Ovary (tissue), 3 donors: ENCODE measurements around the gene ENAH.

Experiments
- POLR2A ChIP-seq: fragments of 450-650 bp; IDR thresholded peaks from one replicate; pipeline ENCODE4 v1.6.1; 2017; ENCODE audit warnings: antibody characterized with exemption, mild to moderate bottlenecking, moderate library complexity
- TF ChIP-seq, protein P1 (sequence below), 3 donors: fragments of 450-650 bp in 2 of 3; fragments of 200-600 bp in 1 of 3; IDR thresholded peaks; one replicate each; pipeline versions ENCODE4 v1.5.1 to v1.8.0; 2016 to 2022; ENCODE audit warnings: antibody characterized with exemption in 3 of 3, mild to moderate bottlenecking in 1 of 3
- donor health status: DM: no; HTN: no; CAD: no.

- TF ChIP-seq POLR2A: no peak
- TF ChIP-seq, protein P1, sequence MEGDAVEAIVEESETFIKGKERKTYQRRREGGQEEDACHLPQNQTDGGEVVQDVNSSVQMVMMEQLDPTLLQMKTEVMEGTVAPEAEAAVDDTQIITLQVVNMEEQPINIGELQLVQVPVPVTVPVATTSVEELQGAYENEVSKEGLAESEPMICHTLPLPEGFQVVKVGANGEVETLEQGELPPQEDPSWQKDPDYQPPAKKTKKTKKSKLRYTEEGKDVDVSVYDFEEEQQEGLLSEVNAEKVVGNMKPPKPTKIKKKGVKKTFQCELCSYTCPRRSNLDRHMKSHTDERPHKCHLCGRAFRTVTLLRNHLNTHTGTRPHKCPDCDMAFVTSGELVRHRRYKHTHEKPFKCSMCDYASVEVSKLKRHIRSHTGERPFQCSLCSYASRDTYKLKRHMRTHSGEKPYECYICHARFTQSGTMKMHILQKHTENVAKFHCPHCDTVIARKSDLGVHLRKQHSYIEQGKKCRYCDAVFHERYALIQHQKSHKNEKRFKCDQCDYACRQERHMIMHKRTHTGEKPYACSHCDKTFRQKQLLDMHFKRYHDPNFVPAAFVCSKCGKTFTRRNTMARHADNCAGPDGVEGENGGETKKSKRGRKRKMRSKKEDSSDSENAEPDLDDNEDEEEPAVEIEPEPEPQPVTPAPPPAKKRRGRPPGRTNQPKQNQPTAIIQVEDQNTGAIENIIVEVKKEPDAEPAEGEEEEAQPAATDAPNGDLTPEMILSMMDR (IDR thresholded peaks at IDR 0.05): no peak
These were observed 5.1 kb upstream of the ENAH start for GRCh38 chr1:225658041-225658440.
